ENCODE results near the gene LIMK1.

The LIMK1 gene

GRCh38 chr7:74126220-74126880 lies 42.7 kb downstream of the LIMK1 start:
- H3K79me2 ChIP-seq (ENCODE audit: insufficient read depth, low read length), result no peaks in the 10 kb centered on the region
- TF ChIP-seq EZH2phosphoT487 (conservative IDR thresholded peaks at IDR 0.05; ENCODE audit: low read length) (no peak), CTCF (IDR thresholded peaks at IDR 0.05; ENCODE audit: insufficient read depth, low read length, poor library complexity, severe bottlenecking) (no peak)
- H3K4me3 ChIP-seq (ENCODE audit: insufficient read depth, low read length, poor library complexity, severe bottlenecking), result no peak overlapping the region
- H3K9me2 ChIP-seq (replicated peaks; ENCODE audit: insufficient read depth, low read length), result no peaks in the 10 kb centered on the region
- H3F3A ChIP-seq (ENCODE audit: insufficient read depth), result 0 out of 2 replicates have a peak, but pooled peaks cover 2% of the 10 kb centered on the region
- H4K20me1 ChIP-seq (ENCODE audit: low read depth, low read length), result no peaks in the 10 kb centered on the region
- H3K9ac ChIP-seq (ENCODE audit: low read length), result no peak overlapping the region
- H3K27ac ChIP-seq (ENCODE audit: low read depth, low read length), result no peak overlapping the region
- H3K36me3 ChIP-seq (ENCODE audit: low read length), result no peaks in the 10 kb centered on the region
- H2AFZ ChIP-seq (ENCODE audit: low read depth, low read length, severe bottlenecking), result no peak overlapping the region
- no peak overlapping the region for H3K4me2 ChIP-seq (ENCODE audit: low read depth, low read length, poor library complexity, severe bottlenecking)
- H3K9me3 ChIP-seq (ENCODE audit: insufficient read depth, low read length), result no peaks in the 10 kb centered on the region
- H3K27me3 ChIP-seq (ENCODE audit: low read length), result no peaks in the 10 kb centered on the region

GRCh38 chr7:74129887-74130286 lies 46.3 kb downstream of the LIMK1 start:
- no peaks in the 10 kb centered on the region for H3K9me2 ChIP-seq (replicated peaks; ENCODE audit: insufficient read depth, low read length)
- no peak overlapping the region for H2AFZ ChIP-seq (ENCODE audit: low read depth, low read length, severe bottlenecking)
- no peaks in the 10 kb centered on the region for H4K20me1 ChIP-seq (ENCODE audit: low read depth, low read length)
- no peaks in the 10 kb centered on the region for H3K27me3 ChIP-seq (ENCODE audit: low read length)
- no peak for TF ChIP-seq EZH2phosphoT487 (conservative IDR thresholded peaks at IDR 0.05; ENCODE audit: low read length)
- no peak for TF ChIP-seq CTCF (IDR thresholded peaks at IDR 0.05; ENCODE audit: insufficient read depth, low read length, poor library complexity, severe bottlenecking)
- H3K79me2 ChIP-seq (ENCODE audit: insufficient read depth, low read length), result no peaks in the 10 kb centered on the region
- no peak overlapping the region for H3K27ac ChIP-seq (ENCODE audit: low read depth, low read length)
- H3K4me2 ChIP-seq (ENCODE audit: low read depth, low read length, poor library complexity, severe bottlenecking), result no peak overlapping the region
- H3K9ac ChIP-seq (ENCODE audit: low read length), result no peak overlapping the region
- H3K36me3 ChIP-seq (ENCODE audit: low read length), result no peaks in the 10 kb centered on the region
- H3K4me3 ChIP-seq (ENCODE audit: insufficient read depth, low read length, poor library complexity, severe bottlenecking), result no peak overlapping the region
- H3K9me3 ChIP-seq (ENCODE audit: insufficient read depth, low read length), result no peaks in the 10 kb centered on the region
- 0 out of 2 replicates have a peak, but pooled peaks cover 2% of the 10 kb centered on the region for H3F3A ChIP-seq (ENCODE audit: insufficient read depth)

- H3K4me3 ChIP-seq (ENCODE audit: insufficient read depth, low read length, poor library complexity, severe bottlenecking), result no peak overlapping the region
- H3K9me3 ChIP-seq (ENCODE audit: insufficient read depth, low read length), result no peaks in the 10 kb centered on the region
- H4K20me1 ChIP-seq (ENCODE audit: low read depth, low read length), result no peaks in the 10 kb centered on the region
- no peaks in the 10 kb centered on the region for H3K79me2 ChIP-seq (ENCODE audit: insufficient read depth, low read length)
- no peak overlapping the region for H2AFZ ChIP-seq (ENCODE audit: low read depth, low read length, severe bottlenecking)
- no peaks in the 10 kb centered on the region for H3K9me2 ChIP-seq (replicated peaks; ENCODE audit: insufficient read depth, low read length)
- no peak overlapping the region for H3K27ac ChIP-seq (ENCODE audit: low read depth, low read length)
- no peak for TF ChIP-seq CTCF (IDR thresholded peaks at IDR 0.05; ENCODE audit: insufficient read depth, low read length, poor library complexity, severe bottlenecking)
- TF ChIP-seq EZH2phosphoT487 (conservative IDR thresholded peaks at IDR 0.05; ENCODE audit: low read length), result no peak
- no peaks in the 10 kb centered on the region for H3K27me3 ChIP-seq (ENCODE audit: low read length)
- H3K4me2 ChIP-seq (ENCODE audit: low read depth, low read length, poor library complexity, severe bottlenecking), result no peak overlapping the region
- no peak overlapping the region for H3K9ac ChIP-seq (ENCODE audit: low read length)
- H3K36me3 ChIP-seq (ENCODE audit: low read length), result no peaks in the 10 kb centered on the region
- 0 out of 2 replicates have a peak, but pooled peaks cover 2% of the 10 kb centered on the region for H3F3A ChIP-seq (ENCODE audit: insufficient read depth)
Measured at GRCh38 chr7:74130518-74130917, 46.9 kb downstream of the LIMK1 start.
